Loucy (cell line): ENCODE measurements around the gene RNF4.

ENCODE experiments used
- EZH2phosphoT487 ChIP-seq: fragments of 200-600 bp; IDR thresholded peaks from 2 replicates; pipeline ENCODE4 v1.6.1; 2018; ENCODE audit warnings: antibody characterized with exemption, mild to moderate bottlenecking, moderate library complexity, borderline replicate concordance
- TF ChIP-seq, protein P1 (sequence below): fragments of 200-600 bp; sonication (generic); conservative IDR thresholded peaks from 2 replicates; pipeline ENCODE4 v1.5.1; 2014; ENCODE audit warnings: mild to moderate bottlenecking, antibody characterized with exemption, low read length

DNA sequence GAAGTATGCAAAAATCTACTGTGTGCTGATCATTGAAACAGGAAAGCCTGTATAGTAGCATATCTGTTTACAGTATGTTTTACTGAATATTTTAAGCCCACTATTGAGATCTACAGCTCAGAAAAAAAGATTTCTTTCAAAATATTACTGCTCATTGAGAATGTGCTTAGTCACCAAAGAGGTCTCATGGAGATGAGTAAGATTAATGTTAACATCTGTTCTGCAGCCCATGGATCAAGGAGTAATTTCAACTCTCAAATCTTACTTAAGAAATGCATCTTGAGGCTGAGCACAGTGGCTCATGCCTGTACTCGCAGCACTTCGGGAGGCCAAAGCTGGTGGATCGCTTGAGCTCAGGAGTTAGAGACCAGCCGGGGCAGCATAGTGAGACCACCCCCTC is 3.3 kb downstream of the RNF4 start:
- TF ChIP-seq EZH2phosphoT487 = no peak
- TF ChIP-seq, protein P1, sequence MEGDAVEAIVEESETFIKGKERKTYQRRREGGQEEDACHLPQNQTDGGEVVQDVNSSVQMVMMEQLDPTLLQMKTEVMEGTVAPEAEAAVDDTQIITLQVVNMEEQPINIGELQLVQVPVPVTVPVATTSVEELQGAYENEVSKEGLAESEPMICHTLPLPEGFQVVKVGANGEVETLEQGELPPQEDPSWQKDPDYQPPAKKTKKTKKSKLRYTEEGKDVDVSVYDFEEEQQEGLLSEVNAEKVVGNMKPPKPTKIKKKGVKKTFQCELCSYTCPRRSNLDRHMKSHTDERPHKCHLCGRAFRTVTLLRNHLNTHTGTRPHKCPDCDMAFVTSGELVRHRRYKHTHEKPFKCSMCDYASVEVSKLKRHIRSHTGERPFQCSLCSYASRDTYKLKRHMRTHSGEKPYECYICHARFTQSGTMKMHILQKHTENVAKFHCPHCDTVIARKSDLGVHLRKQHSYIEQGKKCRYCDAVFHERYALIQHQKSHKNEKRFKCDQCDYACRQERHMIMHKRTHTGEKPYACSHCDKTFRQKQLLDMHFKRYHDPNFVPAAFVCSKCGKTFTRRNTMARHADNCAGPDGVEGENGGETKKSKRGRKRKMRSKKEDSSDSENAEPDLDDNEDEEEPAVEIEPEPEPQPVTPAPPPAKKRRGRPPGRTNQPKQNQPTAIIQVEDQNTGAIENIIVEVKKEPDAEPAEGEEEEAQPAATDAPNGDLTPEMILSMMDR = no peak
